ENCODE data around the gene KCNN4. TPM values are rescaled to one million over a fixed set of nuclear protein-coding genes. Genes with fewer than 3 reads are reported as not detected.

The KCNN4 gene
- total and polyA plus RNA-seq, 5 donors = 0.26 to 1.4 (median 0.33) TPM; not detected in 1

GRCh38 chr19:43759515-43759914, 21.3 kb downstream of the KCNN4 start:
- Histone ChIP-seq H3K4me3 (ENCODE audit: low read length) (no peak overlapping the region), H3K4me1 (ENCODE audit: control insufficient read depth, insufficient read depth, low read length) (no peaks in the 10 kb centered on the region), H3K27me3 (ENCODE audit: control insufficient read depth, insufficient read depth) (no peaks in the 10 kb centered on the region), H3K27ac (ENCODE audit: low read length) (no peak overlapping the region), H3K9me3 (ENCODE audit: control insufficient read depth, low read length) (no peaks in the 10 kb centered on the region)
- DNase-seq (no peak), ATAC-seq (no peak)
- intact Hi-C loops (cut with DNase I) = no loop called here
- 69% methylated on average over 5 of the region's 5 CpGs for WGBS

GRCh38 chr19:43755256-43755801, 25.4 kb downstream of the KCNN4 start:
- intact Hi-C loops (cut with DNase I) = no loop called here
- Histone ChIP-seq H3K4me3 (ENCODE audit: low read length) (peak overlapping the region; percentile 61), H3K27me3 (ENCODE audit: control insufficient read depth, insufficient read depth) (no peaks in the 10 kb centered on the region), H3K4me1 (ENCODE audit: control insufficient read depth, insufficient read depth, low read length) (no peaks in the 10 kb centered on the region), H3K9me3 (ENCODE audit: control insufficient read depth, low read length) (no peaks in the 10 kb centered on the region), H3K27ac (ENCODE audit: low read length) (peak overlapping the region; percentile 96)
- DNase-seq (peak; percentile 89 to 95 (median 93)), ATAC-seq (peak; percentile 74)
- WGBS = under 1% methylated on average over 28 of the region's 28 CpGs

- under 1% methylated on average over 79 of the region's 79 CpGs for WGBS
These were observed 26.1 kb downstream of the KCNN4 start, which contains the start of gene SMG9 for GRCh38 chr19:43754503-43755255. Gene SMG9, minus strand, starts transcription at chr19:43754962. Its CDS starts 4,221 bp downstream, at chr19:43750741.

GRCh38 chr19:43754253-43754502, 26.6 kb downstream of the KCNN4 start:
- WGBS = under 1% methylated on average over 11 of the region's 11 CpGs
- peak overlapping the region; percentile 61 for H3K4me3 ChIP-seq (ENCODE audit: low read length)
- intact Hi-C loops (cut with DNase I) = no loop called here
- no peaks in the 10 kb centered on the region for H3K4me1 ChIP-seq (ENCODE audit: control insufficient read depth, insufficient read depth, low read length)
- peak overlapping the region; percentile 96 for H3K27ac ChIP-seq (ENCODE audit: low read length)
- H3K27me3 ChIP-seq (ENCODE audit: control insufficient read depth, insufficient read depth) = no peaks in the 10 kb centered on the region
- DNase-seq = no peak
- no peaks in the 10 kb centered on the region for H3K9me3 ChIP-seq (ENCODE audit: control insufficient read depth, low read length)
- ATAC-seq = no peak

More at GRCh38 chr19:43754503-43755255, 26.1 kb downstream of the KCNN4 start, which contains the start of gene SMG9:
- peak; percentile 99 to 100 (median 99) for DNase-seq
- H3K4me3 ChIP-seq (ENCODE audit: low read length) = peak within 1 kb of the TSS; percentile 61
- no peaks in the 10 kb centered on the region for H3K4me1 ChIP-seq (ENCODE audit: control insufficient read depth, insufficient read depth, low read length)
- peak within 1 kb of the TSS; percentile 96 for H3K27ac ChIP-seq (ENCODE audit: low read length)
- intact Hi-C loops (cut with DNase I) = no loop called here
- no peaks in the 10 kb centered on the region for H3K27me3 ChIP-seq (ENCODE audit: control insufficient read depth, insufficient read depth)
- H3K9me3 ChIP-seq (ENCODE audit: control insufficient read depth, low read length) = no peaks in the 10 kb centered on the region
- peak; percentile 96 to 97 for ATAC-seq

GRCh38 chr19:43752287-43752875, 28.4 kb downstream of the KCNN4 start:
- Histone ChIP-seq H3K4me3 (ENCODE audit: low read length) (no peak overlapping the region), H3K4me1 (ENCODE audit: control insufficient read depth, insufficient read depth, low read length) (no peaks in the 10 kb centered on the region), H3K9me3 (ENCODE audit: control insufficient read depth, low read length) (no peaks in the 10 kb centered on the region), H3K27ac (ENCODE audit: low read length) (no peak overlapping the region), H3K27me3 (ENCODE audit: control insufficient read depth, insufficient read depth) (no peaks in the 10 kb centered on the region)
- 97% methylated on average over 6 of the region's 6 CpGs for WGBS
- intact Hi-C loops (cut with DNase I) = no loop called here
- ATAC-seq (no peak), DNase-seq (no peak)

GRCh38 chr19:43751466-43752220, 29.1 kb downstream of the KCNN4 start:
- ATAC-seq (no peak), DNase-seq (no peak)
- Histone ChIP-seq H3K27me3 (ENCODE audit: control insufficient read depth, insufficient read depth) (no peaks in the 10 kb centered on the region), H3K9me3 (ENCODE audit: control insufficient read depth, low read length) (no peaks in the 10 kb centered on the region), H3K4me1 (ENCODE audit: control insufficient read depth, insufficient read depth, low read length) (no peaks in the 10 kb centered on the region), H3K4me3 (ENCODE audit: low read length) (no peak overlapping the region), H3K27ac (ENCODE audit: low read length) (no peak overlapping the region)
- 95% methylated on average over 4 of the region's 4 CpGs for WGBS
- intact Hi-C loops (cut with DNase I) = no loop called here

GRCh38 chr19:43749898-43750297, 30.9 kb downstream of the KCNN4 start:
- 98% methylated on average over 1 of the region's 1 CpG for WGBS
- no peak for DNase-seq
- ATAC-seq = no peak
- H3K4me3 ChIP-seq (ENCODE audit: low read length) = no peak overlapping the region
- no peaks in the 10 kb centered on the region for H3K9me3 ChIP-seq (ENCODE audit: control insufficient read depth, low read length)
- intact Hi-C loops (cut with DNase I) = loop anchor here in 1 of 4 donors (5.0 kb wide), 1 partner anchor 32 kb away; the partner anchor contains the start of gene KCNN4
- H3K27ac ChIP-seq (ENCODE audit: low read length) = no peak overlapping the region
- H3K27me3 ChIP-seq (ENCODE audit: control insufficient read depth, insufficient read depth) = no peaks in the 10 kb centered on the region
- H3K4me1 ChIP-seq (ENCODE audit: control insufficient read depth, insufficient read depth, low read length) = no peaks in the 10 kb centered on the region

- DNase-seq = no peak
- intact Hi-C loops (cut with DNase I) = loop anchor here in 1 of 4 donors (5.0 kb wide), 1 partner anchor 33 kb away; the partner anchor contains the start of gene KCNN4
- Histone ChIP-seq H3K4me3 (ENCODE audit: low read length) (no peak overlapping the region), H3K9me3 (ENCODE audit: control insufficient read depth, low read length) (no peaks in the 10 kb centered on the region), H3K4me1 (ENCODE audit: control insufficient read depth, insufficient read depth, low read length) (no peaks in the 10 kb centered on the region), H3K27ac (ENCODE audit: low read length) (no peak overlapping the region), H3K27me3 (ENCODE audit: control insufficient read depth, insufficient read depth) (no peaks in the 10 kb centered on the region)
- ATAC-seq = no peak
- 70% methylated on average over 7 of the region's 7 CpGs for WGBS
These were observed 31.6 kb downstream of the KCNN4 start for GRCh38 chr19:43749152-43749551.

- Histone ChIP-seq H3K4me3 (ENCODE audit: low read length) (no peak overlapping the region), H3K27me3 (ENCODE audit: control insufficient read depth, insufficient read depth) (no peaks in the 10 kb centered on the region), H3K27ac (ENCODE audit: low read length) (no peak overlapping the region), H3K4me1 (ENCODE audit: control insufficient read depth, insufficient read depth, low read length) (no peaks in the 10 kb centered on the region), H3K9me3 (ENCODE audit: control insufficient read depth, low read length) (no peaks in the 10 kb centered on the region)
- ATAC-seq = no peak
- no peak for DNase-seq
- 80% methylated on average over 4 of the region's 4 CpGs for WGBS
- intact Hi-C loops (cut with DNase I) = loop anchor here in 1 of 4 donors (5.0 kb wide), 1 partner anchor 34 kb away; the partner anchor contains the start of gene KCNN4
These were observed 32.1 kb downstream of the KCNN4 start for GRCh38 chr19:43748685-43749084.

- 92% methylated on average over 4 of the region's 4 CpGs for WGBS
- ATAC-seq = no peak
- no peak for DNase-seq
- Histone ChIP-seq H3K27me3 (ENCODE audit: control insufficient read depth, insufficient read depth) (no peaks in the 10 kb centered on the region), H3K9me3 (ENCODE audit: control insufficient read depth, low read length) (no peaks in the 10 kb centered on the region), H3K4me3 (ENCODE audit: low read length) (no peak overlapping the region), H3K4me1 (ENCODE audit: control insufficient read depth, insufficient read depth, low read length) (no peaks in the 10 kb centered on the region), H3K27ac (ENCODE audit: low read length) (no peak overlapping the region)
- intact Hi-C loops (cut with DNase I) = loop anchor here in 1 of 4 donors (5.0 kb wide), 1 partner anchor 34 kb away; the partner anchor contains the start of gene KCNN4
These were observed 32.6 kb downstream of the KCNN4 start for GRCh38 chr19:43748205-43748594.
